HepG2 (cell line): ENCODE measurements around the gene THOC6. TPM values are rescaled to one million over a fixed set of nuclear protein-coding genes. Genes with fewer than 3 reads are reported as not detected.

Experiments
- EEA1 ChIP-seq: sonication (generic); formaldehyde crosslinking; IDR thresholded peaks from 2 replicates; pipeline ENCODE4 v1.5.1; 2020; ENCODE audit warnings: mild to moderate bottlenecking, missing genetic modification reagents, borderline replicate concordance
- FOXO1 ChIP-seq: sonication (generic); formaldehyde crosslinking; IDR thresholded peaks from 2 replicates; pipeline ENCODE4 v1.4.0; 2020; ENCODE audit warnings: missing genetic modification reagents
- LBX2 ChIP-seq: sonication (generic); formaldehyde crosslinking; IDR thresholded peaks from 2 replicates; pipeline ENCODE4 v1.5.0; 2020; ENCODE audit warnings: missing genetic modification reagents, mild to moderate bottlenecking, borderline replicate concordance
- NCOA5 ChIP-seq: sonication (generic); formaldehyde crosslinking; IDR thresholded peaks from 2 replicates; pipeline ENCODE4 v1.4.0; 2020; ENCODE audit warnings: missing genetic modification reagents
- NCOR1 ChIP-seq: fragments of 200-600 bp; sonication (generic); IDR thresholded peaks from 2 replicates; pipeline ENCODE4 v1.7.0; 2017; ENCODE audit warnings: antibody characterized with exemption, low read length, borderline replicate concordance
- POLR2A ChIP-seq, 2 experiments: IDR thresholded peaks; 2 replicates each; pipeline ENCODE4 v1.6.1; 2011; ENCODE audit warnings: low read depth in 2 of 2, low read length in 2 of 2, mild to moderate bottlenecking in 1 of 2, moderate library complexity in 1 of 2; ENCODE audit not compliant: insufficient read depth in 1 of 2
- ZBTB37 ChIP-seq: sonication (generic); formaldehyde crosslinking; IDR thresholded peaks from 2 replicates; pipeline ENCODE4 v1.4.0; 2020; ENCODE audit warnings: mild to moderate bottlenecking, missing genetic modification reagents
- ZMYM3 ChIP-seq: sonication (generic); formaldehyde crosslinking; IDR thresholded peaks from 2 replicates; pipeline ENCODE4 v1.5.1; 2020; ENCODE audit warnings: mild to moderate bottlenecking, missing genetic modification reagents
- ZNF256 ChIP-seq: sonication (generic); formaldehyde crosslinking; conservative IDR thresholded peaks from 2 replicates; pipeline ENCODE4 v1.4.0; 2020; ENCODE audit warnings: missing genetic modification reagents
- ZNF547 ChIP-seq: sonication (generic); formaldehyde crosslinking; IDR thresholded peaks from 2 replicates; pipeline ENCODE4 v1.5.1; 2020; ENCODE audit warnings: mild to moderate bottlenecking, missing genetic modification reagents
- ZNF574 ChIP-seq: sonication (generic); formaldehyde crosslinking; IDR thresholded peaks from 2 replicates; pipeline ENCODE4 v1.4.0; 2020; ENCODE audit warnings: missing genetic modification reagents
- ZNF576 ChIP-seq: sonication (generic); formaldehyde crosslinking; IDR thresholded peaks from 2 replicates; pipeline ENCODE4 v1.4.0; 2020; ENCODE audit warnings: mild to moderate bottlenecking, missing genetic modification reagents
- polyA plus RNA-seq, 8 experiments: library from polyadenylated mRNA; depleted of rRNA in 3 of 8; stranded (reverse) in 7 of 8; unstranded in 1 of 8; fragments of >200 nt; fragmentation: Illumina TruSeq in 4 of 8; extraction: Trizol in 4 of 8; gene quantifications; 2 replicates each; pipeline versions ENCODE4 v1.2.1 to v1.2.3, GENCODE V29; 2011 to 2016; ENCODE audit warnings: low read depth in 4 of 8, missing spikeins in 1 of 8, mixed read lengths in 1 of 8; ENCODE audit not compliant: insufficient read depth in 1 of 8
- total RNA-seq, 5 experiments: library from RNA; depleted of rRNA; stranded (reverse); fragments of >200 nt; fragmentation: Illumina TruSeq; extraction: Trizol; gene quantifications; 2 replicates each; pipeline ENCODE4 v1.2.3, GENCODE V29; 2016; ENCODE audit warnings: low read depth in 1 of 5
- TF ChIP-seq, protein P1 (sequence below): sonication (generic); formaldehyde crosslinking; conservative IDR thresholded peaks from 2 replicates; pipeline ENCODE4 v1.4.0; 2020; ENCODE audit warnings: missing genetic modification reagents
- TF ChIP-seq, protein P2 (sequence below): sonication (generic); formaldehyde crosslinking; IDR thresholded peaks from 2 replicates; pipeline ENCODE4 v1.5.0; 2020; ENCODE audit warnings: mild to moderate bottlenecking, missing genetic modification reagents, borderline replicate concordance

THOC6 gene
- total and polyA plus RNA-seq, 2 of the 13 experiments (the other 11 are each of a cell fraction or from before 2014, with no cell fraction given) = 32.1 to 37.0 TPM

- no peak for TF ChIP-seq ZBTB37 (CRISPR knock-in tag)
- TF ChIP-seq, protein P1, sequence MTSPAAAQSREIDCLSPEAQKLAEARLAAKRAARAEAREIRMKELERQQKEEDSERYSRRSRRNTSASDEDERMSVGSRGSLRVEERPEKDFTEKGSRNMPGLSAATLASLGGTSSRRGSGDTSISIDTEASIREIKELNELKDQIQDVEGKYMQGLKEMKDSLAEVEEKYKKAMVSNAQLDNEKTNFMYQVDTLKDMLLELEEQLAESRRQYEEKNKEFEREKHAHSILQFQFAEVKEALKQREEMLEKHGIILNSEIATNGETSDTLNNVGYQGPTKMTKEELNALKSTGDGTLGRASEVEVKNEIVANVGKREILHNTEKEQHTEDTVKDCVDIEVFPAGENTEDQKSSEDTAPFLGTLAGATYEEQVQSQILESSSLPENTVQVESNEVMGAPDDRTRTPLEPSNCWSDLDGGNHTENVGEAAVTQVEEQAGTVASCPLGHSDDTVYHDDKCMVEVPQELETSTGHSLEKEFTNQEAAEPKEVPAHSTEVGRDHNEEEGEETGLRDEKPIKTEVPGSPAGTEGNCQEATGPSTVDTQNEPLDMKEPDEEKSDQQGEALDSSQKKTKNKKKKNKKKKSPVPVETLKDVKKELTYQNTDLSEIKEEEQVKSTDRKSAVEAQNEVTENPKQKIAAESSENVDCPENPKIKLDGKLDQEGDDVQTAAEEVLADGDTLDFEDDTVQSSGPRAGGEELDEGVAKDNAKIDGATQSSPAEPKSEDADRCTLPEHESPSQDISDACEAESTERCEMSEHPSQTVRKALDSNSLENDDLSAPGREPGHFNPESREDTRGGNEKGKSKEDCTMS (CRISPR knock-in tag) = no peak
- peak; percentile 58; the same call in 1 of the 2 replicates for TF ChIP-seq EEA1 (CRISPR knock-in tag)
- no peak for TF ChIP-seq ZMYM3
- peak; percentile 82 to 96 for TF ChIP-seq POLR2A (IDR thresholded peaks at IDR 0.05; ENCODE audit: insufficient read depth in 1 of 2, low read depth in 2 of 2, low read length in 2 of 2)
- 0 out of 2 replicates have a peak, but pooled peaks have one; percentile 50 for TF ChIP-seq ZNF256 (CRISPR knock-in tag)
- peak; percentile 47 for TF ChIP-seq ZNF574 (CRISPR knock-in tag)
- TF ChIP-seq ZNF576 (CRISPR knock-in tag) = no peak
- TF ChIP-seq NCOA5 (CRISPR knock-in tag) = no peak
- TF ChIP-seq, protein P2, sequence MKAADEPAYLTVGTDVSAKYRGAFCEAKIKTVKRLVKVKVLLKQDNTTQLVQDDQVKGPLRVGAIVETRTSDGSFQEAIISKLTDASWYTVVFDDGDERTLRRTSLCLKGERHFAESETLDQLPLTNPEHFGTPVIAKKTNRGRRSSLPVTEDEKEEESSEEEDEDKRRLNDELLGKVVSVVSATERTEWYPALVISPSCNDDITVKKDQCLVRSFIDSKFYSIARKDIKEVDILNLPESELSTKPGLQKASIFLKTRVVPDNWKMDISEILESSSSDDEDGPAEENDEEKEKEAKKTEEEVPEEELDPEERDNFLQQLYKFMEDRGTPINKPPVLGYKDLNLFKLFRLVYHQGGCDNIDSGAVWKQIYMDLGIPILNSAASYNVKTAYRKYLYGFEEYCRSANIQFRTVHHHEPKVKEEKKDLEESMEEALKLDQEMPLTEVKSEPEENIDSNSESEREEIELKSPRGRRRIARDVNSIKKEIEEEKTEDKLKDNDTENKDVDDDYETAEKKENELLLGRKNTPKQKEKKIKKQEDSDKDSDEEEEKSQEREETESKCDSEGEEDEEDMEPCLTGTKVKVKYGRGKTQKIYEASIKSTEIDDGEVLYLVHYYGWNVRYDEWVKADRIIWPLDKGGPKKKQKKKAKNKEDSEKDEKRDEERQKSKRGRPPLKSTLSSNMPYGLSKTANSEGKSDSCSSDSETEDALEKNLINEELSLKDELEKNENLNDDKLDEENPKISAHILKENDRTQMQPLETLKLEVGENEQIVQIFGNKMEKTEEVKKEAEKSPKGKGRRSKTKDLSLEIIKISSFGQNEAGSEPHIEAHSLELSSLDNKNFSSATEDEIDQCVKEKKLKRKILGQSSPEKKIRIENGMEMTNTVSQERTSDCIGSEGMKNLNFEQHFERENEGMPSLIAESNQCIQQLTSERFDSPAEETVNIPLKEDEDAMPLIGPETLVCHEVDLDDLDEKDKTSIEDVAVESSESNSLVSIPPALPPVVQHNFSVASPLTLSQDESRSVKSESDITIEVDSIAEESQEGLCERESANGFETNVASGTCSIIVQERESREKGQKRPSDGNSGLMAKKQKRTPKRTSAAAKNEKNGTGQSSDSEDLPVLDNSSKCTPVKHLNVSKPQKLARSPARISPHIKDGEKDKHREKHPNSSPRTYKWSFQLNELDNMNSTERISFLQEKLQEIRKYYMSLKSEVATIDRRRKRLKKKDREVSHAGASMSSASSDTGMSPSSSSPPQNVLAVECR = peak; percentile 95
- TF ChIP-seq NCOR1 = no peak
- TF ChIP-seq FOXO1 (CRISPR knock-in tag) = no peak
- peak; percentile 85; the same call in 1 of the 2 replicates for TF ChIP-seq LBX2 (CRISPR knock-in tag)
- TF ChIP-seq ZNF547 (CRISPR knock-in tag) = peak; percentile 49; the same call in 1 of the 2 replicates
Observed at GRCh38 chr16:2980227-2981176, 43.3 kb upstream of the THOC6 start, which contains the start of gene PKMYT1 (continued).
